Omental fat pad (tissue), 4 donors: ENCODE measurements around the gene LPCAT1. TPM values are rescaled to one million over a fixed set of nuclear protein-coding genes. Genes with fewer than 3 reads are reported as not detected.
"Not testable (repeated sequence)": the region's sequence is repeated elsewhere in the genome, so short reads cannot be mapped to it uniquely, and the experiment has no call there.

ENCODE experiments used
- ATAC-seq: fragments of 150-250 bp; one replicate; pipeline ENCODE4 v1.9.1; 2016; ENCODE audit warnings: mild to moderate bottlenecking, moderate library complexity; ENCODE audit not compliant: low FRiP score
- DNase-seq: peaks from one replicate; pipeline ENCODE4 v3.0.0-alpha.2; 2019; ENCODE audit warnings: low spot score
- total RNA-seq, 4 donors: library from RNA; depleted of rRNA; stranded (reverse); fragments of >200 nt; gene quantifications; one replicate each; pipeline ENCODE4 v1.1.0, GENCODE V29; 2016
- TF ChIP-seq, protein P1 (sequence below), 3 donors: fragments of 450-650 bp; IDR thresholded peaks; one replicate each; pipeline ENCODE4 v1.5.1; 2016 to 2017; ENCODE audit warnings: antibody characterized with exemption in 3 of 3, mild to moderate bottlenecking in 3 of 3, moderate library complexity in 2 of 3

The LPCAT1 gene
- total RNA-seq, 4 donors from 2014 or later = 22.3 to 37.1 (median 34.5) TPM

DNA sequence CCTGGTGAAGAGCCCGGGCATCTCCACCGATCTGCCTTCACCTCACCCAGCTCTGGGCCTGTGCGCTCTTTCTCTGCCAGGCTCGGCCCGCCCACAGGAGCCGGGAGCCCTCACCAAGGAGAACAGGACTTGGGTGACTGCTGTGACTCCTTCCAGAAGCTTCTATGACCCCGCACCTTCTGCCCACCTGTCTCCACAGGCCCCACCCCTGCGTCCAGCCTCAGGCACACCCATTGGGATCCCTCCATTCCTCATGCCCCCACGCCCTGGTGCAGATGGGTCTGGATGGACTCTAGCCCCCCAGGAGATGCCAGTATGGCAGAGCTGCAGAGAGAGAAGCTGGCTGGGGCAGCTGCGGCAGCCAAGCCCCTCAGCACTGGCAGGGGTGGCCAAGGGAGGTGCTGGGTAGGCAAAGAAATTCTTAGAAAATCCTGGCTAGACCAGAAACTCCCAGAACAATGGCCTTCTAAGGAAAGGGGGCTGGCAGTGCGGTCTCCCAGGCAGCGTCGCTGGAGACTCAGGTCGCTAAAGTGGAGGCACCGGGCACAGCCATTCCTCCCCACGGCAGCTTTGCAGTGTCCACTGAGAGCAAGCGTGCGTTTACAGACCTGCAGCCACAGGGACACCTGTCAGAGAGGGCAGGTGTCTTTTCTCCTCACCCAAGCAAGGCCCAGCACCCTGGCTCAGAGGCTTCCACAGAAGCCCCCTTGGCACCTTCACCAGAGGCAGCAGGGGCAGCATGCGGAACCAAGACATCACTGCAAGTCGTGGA is 17.3 kb downstream of the LPCAT1 start:
- no peak for ATAC-seq
- TF ChIP-seq, protein P1, sequence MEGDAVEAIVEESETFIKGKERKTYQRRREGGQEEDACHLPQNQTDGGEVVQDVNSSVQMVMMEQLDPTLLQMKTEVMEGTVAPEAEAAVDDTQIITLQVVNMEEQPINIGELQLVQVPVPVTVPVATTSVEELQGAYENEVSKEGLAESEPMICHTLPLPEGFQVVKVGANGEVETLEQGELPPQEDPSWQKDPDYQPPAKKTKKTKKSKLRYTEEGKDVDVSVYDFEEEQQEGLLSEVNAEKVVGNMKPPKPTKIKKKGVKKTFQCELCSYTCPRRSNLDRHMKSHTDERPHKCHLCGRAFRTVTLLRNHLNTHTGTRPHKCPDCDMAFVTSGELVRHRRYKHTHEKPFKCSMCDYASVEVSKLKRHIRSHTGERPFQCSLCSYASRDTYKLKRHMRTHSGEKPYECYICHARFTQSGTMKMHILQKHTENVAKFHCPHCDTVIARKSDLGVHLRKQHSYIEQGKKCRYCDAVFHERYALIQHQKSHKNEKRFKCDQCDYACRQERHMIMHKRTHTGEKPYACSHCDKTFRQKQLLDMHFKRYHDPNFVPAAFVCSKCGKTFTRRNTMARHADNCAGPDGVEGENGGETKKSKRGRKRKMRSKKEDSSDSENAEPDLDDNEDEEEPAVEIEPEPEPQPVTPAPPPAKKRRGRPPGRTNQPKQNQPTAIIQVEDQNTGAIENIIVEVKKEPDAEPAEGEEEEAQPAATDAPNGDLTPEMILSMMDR (IDR thresholded peaks at IDR 0.05) = no peak

DNA sequence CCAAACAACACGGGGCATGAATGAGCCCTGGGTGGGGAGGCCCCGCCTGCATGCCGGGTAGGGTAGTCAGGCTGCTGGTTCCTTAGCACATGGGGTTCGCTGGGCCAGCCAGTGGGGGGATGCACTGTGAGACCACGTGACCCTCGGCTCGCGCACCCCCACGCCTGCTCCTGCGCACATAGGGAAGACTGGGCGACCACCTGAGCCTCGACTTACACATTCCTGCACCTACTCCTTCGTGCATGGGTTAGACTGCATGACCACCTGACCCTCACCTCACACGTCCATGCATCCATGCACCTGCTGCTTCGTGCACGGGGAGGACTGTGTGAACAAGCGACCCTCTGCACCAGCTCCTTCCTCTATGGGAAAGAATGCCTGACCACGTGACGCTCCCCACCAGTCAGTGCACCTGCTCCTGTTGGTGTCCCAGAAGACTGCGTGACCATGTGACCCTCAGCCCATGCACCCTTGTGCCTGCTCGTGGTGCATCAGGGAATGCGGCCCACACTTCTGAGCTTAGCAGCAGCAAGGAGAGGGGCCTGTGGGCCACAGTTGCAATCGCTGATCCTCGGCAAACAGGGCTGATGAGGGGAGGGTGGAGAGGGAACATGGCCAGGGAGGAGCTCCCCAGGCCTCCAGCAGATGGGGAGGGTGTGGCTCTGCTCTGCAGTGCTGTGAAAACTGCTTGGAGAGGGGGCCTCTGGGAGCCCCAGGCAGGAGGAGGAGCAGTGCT is 18.1 kb downstream of the LPCAT1 start:
- TF ChIP-seq, protein P1 (IDR thresholded peaks at IDR 0.05) = no peak
- DNase-seq (no peak), ATAC-seq (no peak)

More for the DNA sequence above, 17.3 kb downstream of the LPCAT1 start:
- DNase-seq = no peak

DNA sequence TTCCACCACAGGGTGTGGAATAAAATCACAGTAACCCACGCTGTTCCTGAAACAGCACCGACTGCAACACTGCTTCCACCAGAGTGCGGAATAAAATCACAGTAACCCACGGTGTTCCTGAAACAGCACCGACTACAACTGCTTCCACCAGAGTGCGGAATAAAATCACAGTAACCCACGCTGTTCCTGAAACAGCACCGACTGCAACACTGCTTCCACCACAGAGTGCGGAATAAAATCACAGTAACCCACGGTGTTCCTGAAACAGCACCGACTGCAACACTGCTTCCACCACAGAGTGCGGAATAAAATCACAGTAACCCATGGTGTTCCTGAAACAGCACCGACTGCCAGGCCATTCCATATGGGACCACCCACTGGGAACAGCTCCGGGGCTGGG is 18.7 kb downstream of the LPCAT1 start:
- not testable (repeated sequence) for DNase-seq, ATAC-seq

DNA sequence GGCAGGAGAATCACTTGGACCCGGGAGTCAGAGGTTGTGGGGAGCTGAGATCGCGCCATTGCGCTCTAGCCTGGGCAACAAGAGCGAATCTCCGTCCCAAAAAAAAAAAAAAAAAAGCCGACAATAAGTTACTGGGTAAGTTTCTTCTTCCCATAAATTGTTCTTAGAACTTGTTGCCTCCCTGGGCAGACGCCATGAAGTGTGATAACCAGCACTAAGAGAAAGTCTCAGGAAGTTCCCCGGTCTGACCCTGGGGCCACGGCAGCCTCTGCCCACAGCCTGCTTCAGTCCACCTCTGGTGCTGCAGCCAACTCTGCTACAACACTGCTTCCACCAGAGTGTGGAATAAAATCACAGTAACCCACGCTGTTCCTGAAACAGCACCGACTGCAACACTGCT is 19.1 kb downstream of the LPCAT1 start:
- ATAC-seq (no peak), DNase-seq (no peak)
- TF ChIP-seq, protein P1 (IDR thresholded peaks at IDR 0.05) = no peak

DNA sequence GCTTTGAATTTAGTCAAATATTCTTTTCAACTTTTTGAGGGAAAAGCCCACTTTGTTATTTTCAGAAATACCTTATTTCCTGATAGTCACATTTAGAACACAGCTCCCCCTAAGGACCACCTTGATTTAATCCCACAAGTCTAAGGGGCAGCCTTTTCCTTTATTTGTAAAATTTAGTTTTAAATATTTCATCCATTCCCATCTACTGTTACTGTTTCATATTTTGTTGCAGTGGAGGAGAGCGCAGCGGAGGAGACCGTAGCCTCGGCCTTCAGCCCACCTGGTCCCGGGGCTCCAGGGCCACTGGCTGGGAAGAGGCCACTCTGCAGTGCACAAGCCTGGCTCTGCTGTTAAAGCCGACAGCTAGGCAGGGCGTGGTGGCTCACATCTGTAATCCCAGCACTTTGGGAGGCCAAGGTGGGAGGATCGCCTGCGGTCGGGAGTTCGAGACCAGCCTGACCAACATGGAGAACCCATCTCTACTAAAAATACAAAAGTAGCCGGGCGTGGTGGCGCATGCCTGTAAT is 19.6 kb downstream of the LPCAT1 start:
- ATAC-seq (no peak), DNase-seq (no peak)
- TF ChIP-seq, protein P1 (IDR thresholded peaks at IDR 0.05) = no peak

DNA sequence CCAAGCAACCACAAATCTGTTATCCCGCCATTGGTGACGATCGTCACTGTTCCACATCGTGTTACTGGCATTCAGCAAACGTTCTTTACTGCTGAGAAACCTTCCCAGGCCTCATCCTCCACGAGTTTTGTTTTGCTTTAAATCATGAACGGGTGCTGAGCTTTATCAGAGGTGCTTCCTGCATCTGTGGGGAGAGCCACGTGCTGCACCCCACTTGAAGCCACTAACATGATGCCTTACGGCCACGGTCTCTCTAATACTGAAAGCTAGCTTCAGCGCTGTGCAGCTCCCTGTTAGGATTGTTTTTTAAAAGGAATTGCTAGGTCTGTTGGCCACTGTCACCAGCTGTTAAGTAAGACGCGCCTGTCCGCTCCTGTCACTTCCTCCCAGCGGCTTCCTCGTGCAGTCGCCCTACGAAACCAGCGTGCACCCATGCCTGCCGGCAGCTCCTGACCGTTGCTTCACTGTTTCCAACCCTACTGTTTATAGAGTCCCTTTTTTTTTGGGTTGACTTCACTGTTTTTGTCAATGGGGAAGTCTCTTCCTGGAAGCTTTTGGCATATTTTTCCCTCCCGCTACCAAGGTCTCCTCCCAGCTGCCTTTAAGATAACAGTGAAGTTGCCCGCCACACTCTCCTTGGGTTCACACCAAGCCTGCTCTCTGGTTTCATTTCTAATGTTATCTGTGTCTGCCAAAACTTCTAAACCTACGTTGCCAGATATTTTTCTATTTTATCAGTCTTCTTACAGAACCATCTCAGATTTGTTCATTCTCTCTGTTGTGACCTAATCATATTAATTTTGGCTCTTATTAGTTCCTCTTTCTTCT is 20.3 kb downstream of the LPCAT1 start:
- DNase-seq (no peak), ATAC-seq (no peak)
- TF ChIP-seq, protein P1 (IDR thresholded peaks at IDR 0.05) = no peak

DNA sequence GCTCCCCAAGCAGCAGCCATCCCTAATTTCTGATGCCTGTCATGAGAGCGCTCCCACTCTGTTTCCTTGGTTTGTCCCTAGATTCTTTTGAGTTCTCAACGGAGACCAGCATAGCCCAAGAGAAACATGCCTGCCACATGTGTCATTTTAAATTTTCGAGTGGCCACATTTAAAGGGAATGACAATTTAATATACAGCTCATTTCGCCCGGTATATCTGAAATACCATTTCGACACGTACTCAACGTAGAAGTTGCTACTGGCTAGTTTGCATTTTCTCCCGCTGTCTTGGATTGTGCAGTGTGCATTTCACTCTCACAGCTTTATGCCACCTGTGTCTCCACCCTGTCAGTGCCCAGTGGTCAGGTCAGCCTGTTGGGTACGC is 21.0 kb downstream of the LPCAT1 start:
- TF ChIP-seq, protein P1 (IDR thresholded peaks at IDR 0.05) = no peak
- ATAC-seq = no peak
- no peak for DNase-seq
